Brain microvascular endothelial cell (primary cell): ENCODE measurements around the gene CEACAM3.
"Not testable (repeated sequence)": the region's sequence is repeated elsewhere in the genome, so short reads cannot be mapped to it uniquely, and the experiment has no call there.

Experiments used
- DNase-seq: peaks from one replicate; pipeline ENCODE4 v3.0.0-alpha.2; 2020
- H3K27ac ChIP-seq: fragments of 250-450 bp; sonication (Bioruptor Pico); 2 replicates; pipeline ENCODE4 v1.5.1; 2020; ENCODE audit warnings: mild to moderate bottlenecking, moderate library complexity
- H3K27me3 ChIP-seq: fragments of 250-450 bp; sonication (Bioruptor Pico); replicated peaks from 2 replicates; pipeline ENCODE4 v1.5.1; 2020; ENCODE audit warnings: mild to moderate bottlenecking
- H3K36me3 ChIP-seq: fragments of 250-450 bp; sonication (Bioruptor Pico); replicated peaks from 2 replicates; pipeline ENCODE4 v1.5.1; 2020; ENCODE audit warnings: mild to moderate bottlenecking
- H3K4me3 ChIP-seq: 2 replicates; pipeline ENCODE4 v1.5.1; 2011; ENCODE audit warnings: low read depth, mild to moderate bottlenecking, control low read depth, low read length, moderate library complexity
- in situ Hi-C: cut with HindIII; loops from 2 replicates; pipeline ENCODE4 v1.10.0; 2017; ENCODE audit warnings: low sequenced_read_pairs, low pct_ligation_motif_present
- TF ChIP-seq, protein P1 (sequence below): IDR thresholded peaks from 2 replicates; pipeline ENCODE4 v1.5.1; 2011; ENCODE audit warnings: low read depth, mild to moderate bottlenecking, moderate library complexity, low read length, control low read depth, inconsistent platforms; ENCODE audit errors: missing control alignments

CEACAM3 gene

DNA sequence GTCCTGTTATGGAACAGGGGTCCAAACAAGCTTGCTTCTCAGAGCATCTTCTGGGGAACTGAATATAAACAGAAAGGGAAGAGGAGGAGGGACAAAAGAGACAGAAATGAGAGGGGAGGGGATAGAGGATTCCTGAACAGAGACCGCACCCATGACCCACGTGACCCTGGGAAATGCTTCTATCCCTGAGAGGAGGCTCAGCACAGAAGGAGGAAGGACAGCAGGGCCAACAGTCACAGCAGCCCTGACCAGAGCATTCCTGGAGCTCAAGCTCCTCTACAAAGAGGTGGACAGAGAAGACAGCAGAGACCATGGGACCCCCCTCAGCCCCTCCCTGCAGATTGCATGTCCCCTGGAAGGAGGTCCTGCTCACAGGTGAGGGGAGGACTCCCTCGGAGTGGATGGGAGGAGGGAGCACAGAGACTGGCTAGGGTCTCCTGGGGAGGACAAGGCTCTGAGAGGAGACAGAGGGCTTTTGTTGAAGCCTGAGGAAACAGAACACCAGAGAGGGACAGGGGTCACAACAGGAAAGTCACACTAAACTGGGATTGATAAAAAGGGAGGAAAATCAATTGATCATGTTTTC lies 41.0 kb upstream of the CEACAM3 start, which contains the start of gene CEACAM6:
Gene CEACAM6, plus strand, starts transcription at position 203 of the 586 bp plus-strand sequence. Its CDS starts 109 bp downstream, at position 312.
- H3K36me3 ChIP-seq = no peaks in the 10 kb centered on the region
- no peak within 1 kb of the TSS for H3K27ac ChIP-seq
- in situ Hi-C loops = no loop called here
- H3K4me3 ChIP-seq = no peak within 1 kb of the TSS
- no peaks in the 10 kb centered on the region for H3K27me3 ChIP-seq
- TF ChIP-seq, protein P1, sequence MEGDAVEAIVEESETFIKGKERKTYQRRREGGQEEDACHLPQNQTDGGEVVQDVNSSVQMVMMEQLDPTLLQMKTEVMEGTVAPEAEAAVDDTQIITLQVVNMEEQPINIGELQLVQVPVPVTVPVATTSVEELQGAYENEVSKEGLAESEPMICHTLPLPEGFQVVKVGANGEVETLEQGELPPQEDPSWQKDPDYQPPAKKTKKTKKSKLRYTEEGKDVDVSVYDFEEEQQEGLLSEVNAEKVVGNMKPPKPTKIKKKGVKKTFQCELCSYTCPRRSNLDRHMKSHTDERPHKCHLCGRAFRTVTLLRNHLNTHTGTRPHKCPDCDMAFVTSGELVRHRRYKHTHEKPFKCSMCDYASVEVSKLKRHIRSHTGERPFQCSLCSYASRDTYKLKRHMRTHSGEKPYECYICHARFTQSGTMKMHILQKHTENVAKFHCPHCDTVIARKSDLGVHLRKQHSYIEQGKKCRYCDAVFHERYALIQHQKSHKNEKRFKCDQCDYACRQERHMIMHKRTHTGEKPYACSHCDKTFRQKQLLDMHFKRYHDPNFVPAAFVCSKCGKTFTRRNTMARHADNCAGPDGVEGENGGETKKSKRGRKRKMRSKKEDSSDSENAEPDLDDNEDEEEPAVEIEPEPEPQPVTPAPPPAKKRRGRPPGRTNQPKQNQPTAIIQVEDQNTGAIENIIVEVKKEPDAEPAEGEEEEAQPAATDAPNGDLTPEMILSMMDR = no peak
- no peak for DNase-seq

DNA sequence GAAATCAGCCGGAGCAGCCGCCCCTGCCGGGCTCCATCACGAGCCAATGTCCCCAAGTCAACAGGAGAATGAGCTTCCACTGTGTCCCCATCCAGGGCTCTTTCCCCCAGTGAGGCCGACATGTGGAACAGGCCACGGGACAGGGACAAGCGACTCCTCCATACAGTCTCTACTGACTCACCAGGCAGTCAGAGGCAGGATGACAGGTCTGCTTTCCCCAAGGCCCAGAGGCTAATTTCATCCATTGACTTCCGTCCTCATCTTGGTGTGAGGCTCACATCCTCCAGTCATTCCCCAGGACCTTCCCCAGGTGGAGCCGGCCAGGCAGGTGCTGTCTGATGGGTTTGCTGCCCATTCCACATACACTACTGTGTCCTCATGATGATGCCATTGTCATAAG lies 37.5 kb upstream of the CEACAM3 start:
- no peak overlapping the region for H3K27ac ChIP-seq
- in situ Hi-C loops = no loop called here
- H3K36me3 ChIP-seq = no peaks in the 10 kb centered on the region
- TF ChIP-seq, protein P1 = no peak
- no peaks in the 10 kb centered on the region for H3K27me3 ChIP-seq
- no peak for DNase-seq
- no peak overlapping the region for H3K4me3 ChIP-seq

DNA sequence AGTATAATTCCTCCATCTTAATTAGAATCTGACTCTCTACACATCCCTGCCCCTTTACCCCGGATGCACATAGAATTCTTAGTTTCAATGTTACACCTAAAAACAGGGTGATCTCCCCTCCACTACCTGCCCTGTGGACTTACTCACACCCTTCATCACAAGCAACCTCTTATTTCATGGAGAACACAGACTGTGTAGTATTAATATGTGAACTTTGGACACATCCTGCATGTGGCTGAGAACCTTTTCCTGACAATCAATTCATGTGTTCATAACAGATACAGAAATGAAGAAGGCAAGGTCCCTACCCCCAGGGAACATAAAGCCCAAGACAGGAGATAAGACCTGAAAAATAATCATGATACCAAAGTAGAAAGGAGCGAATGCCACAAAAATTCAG lies 29.3 kb upstream of the CEACAM3 start:
- Histone ChIP-seq H3K27me3 (no peaks in the 10 kb centered on the region), H3K27ac (no peak overlapping the region), H3K4me3 (no peak overlapping the region), H3K36me3 (no peaks in the 10 kb centered on the region)
- in situ Hi-C loops = no loop called here
- DNase-seq = no peak
- TF ChIP-seq, protein P1 = no peak

DNA sequence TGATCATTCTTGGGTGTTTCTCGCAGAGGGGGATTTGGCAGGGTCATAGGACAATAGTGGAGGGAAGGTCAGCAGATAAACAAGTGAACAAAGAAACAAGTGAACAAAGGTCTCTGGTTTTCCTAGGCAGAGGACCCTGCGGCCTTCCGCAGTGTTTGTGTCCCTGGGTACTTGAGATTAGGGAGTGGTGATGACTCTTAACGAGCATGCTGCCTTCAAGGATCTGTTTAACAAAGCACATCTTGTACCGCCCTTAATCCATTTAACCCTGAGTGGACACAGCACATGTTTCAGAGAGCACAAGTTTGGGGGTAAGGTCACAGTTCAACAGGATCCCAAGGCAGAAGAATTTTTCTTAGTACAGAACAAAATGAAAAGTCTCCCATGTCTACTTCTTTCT lies 28.3 kb upstream of the CEACAM3 start:
- in situ Hi-C loops, H3K27ac ChIP-seq, DNase-seq, H3K4me3 ChIP-seq, H3K27me3 ChIP-seq, H3K36me3 ChIP-seq: not testable (repeated sequence)

DNA sequence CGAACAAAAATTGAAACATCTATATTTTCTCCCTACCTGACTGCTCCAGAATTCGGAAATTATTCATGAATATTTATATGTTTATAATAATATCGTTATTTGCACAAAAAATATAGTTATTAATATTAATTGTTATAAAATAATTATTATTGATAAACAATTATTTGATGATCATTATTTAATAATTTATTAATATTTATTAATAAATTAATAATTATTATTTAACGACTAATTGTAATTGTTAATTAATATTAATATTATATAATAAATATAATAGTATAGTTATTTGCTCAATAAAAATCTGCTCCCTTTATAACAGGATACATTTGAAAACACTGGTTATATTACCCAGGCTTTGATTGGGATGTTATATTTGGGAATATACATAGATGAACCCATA lies 26.8 kb upstream of the CEACAM3 start:
- in situ Hi-C loops = no loop called here

DNA sequence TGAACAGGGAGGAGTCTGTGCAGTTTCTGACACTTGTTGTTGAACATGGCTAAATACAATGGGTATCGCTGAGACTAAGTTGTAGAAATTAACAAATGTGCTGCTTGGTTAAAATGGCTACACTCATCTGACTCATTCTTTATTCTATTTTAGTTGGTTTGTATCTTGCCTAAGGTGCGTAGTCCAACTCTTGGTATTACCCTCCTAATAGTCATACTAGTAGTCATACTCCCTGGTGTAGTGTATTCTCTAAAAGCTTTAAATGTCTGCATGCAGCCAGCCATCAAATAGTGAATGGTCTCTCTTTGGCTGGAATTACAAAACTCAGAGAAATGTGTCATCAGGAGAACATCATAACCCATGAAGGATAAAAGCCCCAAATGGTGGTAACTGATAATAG lies 25.0 kb upstream of the CEACAM3 start:
- Histone ChIP-seq H3K27me3 (no peaks in the 10 kb centered on the region), H3K4me3 (no peak overlapping the region), H3K27ac (no peak overlapping the region), H3K36me3 (no peaks in the 10 kb centered on the region)
- in situ Hi-C loops = no loop called here
- TF ChIP-seq, protein P1 = no peak
- DNase-seq = no peak

More for the DNA sequence above, 26.8 kb upstream of the CEACAM3 start:
- Histone ChIP-seq H3K27ac (no peak overlapping the region), H3K27me3 (no peaks in the 10 kb centered on the region), H3K36me3 (no peaks in the 10 kb centered on the region), H3K4me3 (no peak overlapping the region)
- no peak for DNase-seq
- TF ChIP-seq, protein P1 = no peak
